Activated naive CD4-positive, alpha-beta T cell treated with anti-CD3 and anti-CD28 coated beads for 36 hours (primary cell): ENCODE results near the gene TAOK3. TPM values are rescaled to one million over a fixed set of nuclear protein-coding genes. Genes with fewer than 3 reads are reported as not detected.
"Not testable (repeated sequence)": the region's sequence is repeated elsewhere in the genome, so short reads cannot be mapped to it uniquely, and the experiment has no call there.

Experiments used
- CTCF ChIA-PET: fragments of 350-600 bp; sonication (Branson Sonifier 250); formaldehyde crosslinking; loops from one replicate; lab custom pipeline; 2021; ENCODE audit warnings: antibody characterized with exemption; lab: Charles Lee
- DNase-seq: peaks from one replicate; pipeline ENCODE4 v3.0.0-alpha.2; 2020
- H3K27ac Mint-ChIP-seq: one replicate; pipeline ENCODE4 v1.8.0; 2021; ENCODE audit warnings: mild to moderate bottlenecking, mixed read lengths
- H3K27me3 Mint-ChIP-seq: one replicate; pipeline ENCODE4 v1.8.0; 2021; ENCODE audit warnings: low read depth, mixed read lengths
- H3K36me3 Mint-ChIP-seq: one replicate; pipeline ENCODE4 v1.8.0; 2021; ENCODE audit warnings: low read depth, mixed read lengths
- H3K4me1 Mint-ChIP-seq: one replicate; pipeline ENCODE4 v1.8.0; 2021; ENCODE audit warnings: low read depth, mixed read lengths
- H3K4me3 Mint-ChIP-seq: one replicate; pipeline ENCODE4 v1.8.0; 2021; ENCODE audit warnings: mild to moderate bottlenecking, moderate library complexity, mixed read lengths
- H3K9me3 Mint-ChIP-seq: one replicate; pipeline ENCODE4 v1.8.0; 2021; ENCODE audit warnings: mixed read lengths
- intact Hi-C: fragments of 100-400 bp; cut with micrococcal nuclease; formaldehyde crosslinking; loops from one replicate; pipeline ENCODE4 v1.15.1; 2023
- total RNA-seq, 2 experiments: library from RNA; stranded (reverse); gene quantifications; one replicate each; pipeline ENCODE4 v1.2.3, GENCODE V29; 2021

Gene TAOK3
- total RNA-seq, 2 experiments from 2014 or later: 49.1 to 49.2 TPM

DNA sequence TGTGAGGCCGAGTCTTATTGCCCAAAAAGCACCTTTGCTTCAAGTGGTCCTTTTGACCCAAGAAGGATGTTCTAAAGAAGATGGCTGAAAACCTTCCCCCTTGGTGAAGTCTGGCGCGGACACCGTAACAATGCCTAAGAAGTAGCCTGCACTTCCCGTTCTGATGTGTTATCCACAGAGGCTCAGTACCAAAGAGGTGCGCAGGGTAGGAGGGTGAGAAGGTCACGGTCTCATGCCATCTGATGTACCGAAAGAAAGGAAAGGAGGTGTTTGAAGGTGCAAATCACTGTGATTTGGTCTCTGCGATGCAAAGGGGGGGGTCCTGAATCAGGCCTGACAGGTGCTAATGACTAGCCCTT is 226.9 kb downstream of the TAOK3 start:
- no peaks in the 10 kb centered on the region for H3K27me3 Mint-ChIP-seq
- no peak overlapping the region for H3K4me3 Mint-ChIP-seq
- peaks cover 42% of the 10 kb centered on the region for H3K36me3 Mint-ChIP-seq
- H3K4me1 Mint-ChIP-seq: no peaks in the 10 kb centered on the region
- DNase-seq: no peak
- H3K27ac Mint-ChIP-seq: no peak overlapping the region
- intact Hi-C loops: no loop called here
- no peaks in the 10 kb centered on the region for H3K9me3 Mint-ChIP-seq
- CTCF ChIA-PET: no interaction called here

DNA sequence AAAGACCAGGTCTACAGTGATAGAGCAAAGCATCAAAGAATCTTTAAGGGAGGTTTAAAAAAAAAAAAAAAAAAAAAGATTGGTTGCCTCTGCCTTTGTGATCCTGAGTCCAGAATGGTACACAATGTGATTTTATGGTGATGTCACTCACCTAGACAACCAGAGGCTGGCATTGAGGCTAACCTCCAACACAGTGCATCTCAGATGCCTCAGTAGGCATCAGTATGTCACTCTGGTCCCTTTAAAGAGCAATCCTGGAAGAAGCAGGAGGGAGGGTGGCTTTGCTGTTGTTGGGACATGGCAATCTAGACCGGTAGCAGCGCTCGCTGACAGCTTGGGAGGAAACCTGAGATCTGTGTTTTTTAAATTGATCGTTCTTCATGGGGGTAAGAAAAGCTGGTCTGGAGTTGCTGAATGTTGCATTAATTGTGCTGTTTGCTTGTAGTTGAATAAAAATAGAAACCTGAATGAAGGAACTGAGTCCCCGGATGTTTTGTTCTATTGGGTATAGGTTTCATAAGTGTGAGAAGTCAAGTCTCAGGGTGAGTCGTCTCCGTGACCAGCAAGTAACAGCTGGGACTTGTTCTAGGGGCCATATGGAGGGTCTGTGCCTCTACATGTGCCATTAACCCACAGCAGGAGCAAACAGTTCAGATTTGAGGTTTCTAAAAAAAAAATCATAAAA is 227.5 kb downstream of the TAOK3 start:
- no peaks in the 10 kb centered on the region for H3K9me3 Mint-ChIP-seq
- no peaks in the 10 kb centered on the region for H3K4me1 Mint-ChIP-seq
- peaks cover 45% of the 10 kb centered on the region for H3K36me3 Mint-ChIP-seq
- CTCF ChIA-PET: no interaction called here
- no peaks in the 10 kb centered on the region for H3K27me3 Mint-ChIP-seq
- intact Hi-C loops: no loop called here
- no peak for DNase-seq
- H3K4me3 Mint-ChIP-seq: no peak overlapping the region
- H3K27ac Mint-ChIP-seq: peak overlapping the region; percentile 8

DNA sequence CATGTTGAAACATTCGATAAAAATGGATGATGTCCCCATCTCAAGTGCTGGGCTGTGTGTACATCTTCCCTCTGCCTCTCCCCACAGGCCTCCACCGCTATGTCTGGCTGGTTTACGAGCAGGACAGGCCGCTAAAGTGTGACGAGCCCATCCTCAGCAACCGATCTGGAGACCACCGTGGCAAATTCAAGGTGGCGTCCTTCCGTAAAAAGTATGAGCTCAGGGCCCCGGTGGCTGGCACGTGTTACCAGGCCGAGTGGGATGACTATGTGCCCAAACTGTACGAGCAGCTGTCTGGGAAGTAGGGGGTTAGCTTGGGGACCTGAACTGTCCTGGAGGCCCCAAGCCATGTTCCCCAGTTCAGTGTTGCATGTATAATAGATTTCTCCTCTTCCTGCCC is 228.2 kb downstream of the TAOK3 start:
- CTCF ChIA-PET: no interaction called here
- Mint-ChIP-seq H3K27ac (no peak overlapping the region), H3K9me3 (no peaks in the 10 kb centered on the region), H3K4me3 (no peak overlapping the region), H3K4me1 (no peaks in the 10 kb centered on the region), H3K36me3 (peaks cover 45% of the 10 kb centered on the region), H3K27me3 (no peaks in the 10 kb centered on the region)
- intact Hi-C loops: no loop called here
- no peak for DNase-seq

DNA sequence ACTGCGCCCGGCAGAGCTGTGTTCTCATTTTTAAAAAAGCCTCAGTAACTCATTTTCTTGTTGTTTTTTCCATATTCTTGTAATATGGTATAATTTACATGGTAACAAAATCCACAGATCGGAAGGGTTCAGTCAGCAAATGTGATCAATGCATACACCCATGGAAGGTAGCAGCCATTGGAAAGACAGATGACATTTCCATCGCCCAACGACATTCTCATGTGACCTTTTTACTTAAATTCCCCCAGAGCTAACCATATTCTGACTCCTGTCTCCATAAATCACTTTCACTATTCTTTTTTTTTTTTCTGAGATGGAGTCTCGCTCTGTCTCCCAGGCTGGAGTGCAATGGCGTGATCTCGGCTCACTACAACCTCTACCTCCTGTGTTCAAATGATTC is 231.9 kb downstream of the TAOK3 start:
- DNase-seq: no peak
- CTCF ChIA-PET: interaction anchor here (1.0 to 1.6 kb wide), 3 partner anchors 20 to 235 kb away, joined by 4 to 5 read pairs (median 5); partner anchors contain the start of gene SUDS3
- intact Hi-C loops: no loop called here
- H3K4me3 Mint-ChIP-seq: no peak overlapping the region
- peak overlapping the region; percentile 18 for H3K27ac Mint-ChIP-seq
- peaks cover 15% of the 10 kb centered on the region for H3K4me1 Mint-ChIP-seq
- peaks cover 38% of the 10 kb centered on the region for H3K36me3 Mint-ChIP-seq
- H3K9me3 Mint-ChIP-seq: no peaks in the 10 kb centered on the region
- H3K27me3 Mint-ChIP-seq: no peaks in the 10 kb centered on the region

DNA sequence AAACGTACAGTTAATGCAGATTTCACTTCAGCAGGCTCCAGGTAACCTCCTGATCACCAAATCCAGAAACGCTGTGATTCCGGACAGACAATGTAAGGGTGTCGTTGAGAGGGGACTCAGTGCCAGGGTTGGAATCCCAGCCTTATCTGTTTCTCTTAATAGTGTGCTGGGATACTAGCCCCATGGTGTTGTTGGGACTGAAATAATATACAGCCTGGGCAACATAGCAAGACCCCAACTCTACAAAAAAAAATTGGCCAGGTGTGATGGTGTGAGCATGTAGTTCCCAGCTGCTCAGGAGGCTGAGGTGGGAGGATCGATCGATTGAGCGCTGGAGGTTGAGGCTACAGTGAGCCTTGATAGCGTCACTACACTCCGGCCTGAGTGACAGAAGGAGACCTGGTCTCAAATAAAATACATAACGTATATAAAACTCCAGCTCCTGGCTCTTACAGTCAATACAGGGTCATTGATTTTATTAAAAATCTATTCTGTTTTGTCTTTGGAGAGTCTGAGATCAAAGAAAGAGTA is 235.5 kb downstream of the TAOK3 start:
- DNase-seq: no peak
- no peaks in the 10 kb centered on the region for H3K9me3 Mint-ChIP-seq
- peak overlapping the region; percentile 62 for H3K27ac Mint-ChIP-seq
- H3K4me1 Mint-ChIP-seq: peaks cover 25% of the 10 kb centered on the region
- CTCF ChIA-PET: interaction anchor here (1.1 to 3.2 kb wide), 3 partner anchors 16 to 263 kb away, joined by 3 to 20 read pairs (median 4); partner anchors contain the start of gene SUDS3
- H3K4me3 Mint-ChIP-seq: peak overlapping the region; percentile 98
- H3K27me3 Mint-ChIP-seq: no peaks in the 10 kb centered on the region
- intact Hi-C loops: loop anchor here (2.0 to 10.0 kb wide), 4 partner anchors 76 to 262 kb away; partner anchors contain the start of gene WSB2
- H3K36me3 Mint-ChIP-seq: peaks cover 19% of the 10 kb centered on the region

DNA sequence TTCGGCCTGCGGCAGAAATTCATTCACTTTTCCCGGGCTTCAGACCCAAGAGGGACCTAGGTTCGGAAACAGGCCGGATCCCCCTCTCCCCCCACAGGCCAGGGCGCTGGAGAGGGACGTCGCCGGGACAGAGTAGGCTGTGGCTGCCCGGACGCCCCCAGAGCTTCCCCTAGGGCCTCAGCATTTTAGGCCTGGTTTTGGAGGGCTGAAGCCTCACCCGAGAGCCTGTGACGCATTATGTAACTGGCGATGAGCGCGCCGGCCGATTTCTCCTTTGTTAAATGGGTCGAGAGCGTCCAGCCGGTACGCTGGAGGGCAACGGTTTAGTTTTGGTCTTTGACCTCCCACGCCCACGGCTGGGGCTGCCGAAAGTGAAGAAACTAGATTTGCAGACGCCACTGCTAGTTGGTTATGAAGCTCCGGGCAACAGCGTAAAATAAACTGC is 236.1 kb downstream of the TAOK3 start:
- CTCF ChIA-PET: interaction anchor here (1.0 to 3.2 kb wide), 4 partner anchors 17 to 261 kb away, joined by 3 to 20 read pairs (median 4); partner anchors contain the start of gene SUDS3
- Mint-ChIP-seq H3K27me3 (no peaks in the 10 kb centered on the region), H3K4me1 (peaks cover 31% of the 10 kb centered on the region), H3K4me3 (peak overlapping the region; percentile 98), H3K27ac (peak overlapping the region; percentile 62), H3K9me3 (no peaks in the 10 kb centered on the region), H3K36me3 (peaks cover 16% of the 10 kb centered on the region)
- DNase-seq: peak; percentile 49
- intact Hi-C loops: loop anchor here (1.0 to 10.0 kb wide), 7 partner anchors 76 to 946 kb away; partner anchors contain the start of genes FBXO21, RFC5, SUDS3 and WSB2

DNA sequence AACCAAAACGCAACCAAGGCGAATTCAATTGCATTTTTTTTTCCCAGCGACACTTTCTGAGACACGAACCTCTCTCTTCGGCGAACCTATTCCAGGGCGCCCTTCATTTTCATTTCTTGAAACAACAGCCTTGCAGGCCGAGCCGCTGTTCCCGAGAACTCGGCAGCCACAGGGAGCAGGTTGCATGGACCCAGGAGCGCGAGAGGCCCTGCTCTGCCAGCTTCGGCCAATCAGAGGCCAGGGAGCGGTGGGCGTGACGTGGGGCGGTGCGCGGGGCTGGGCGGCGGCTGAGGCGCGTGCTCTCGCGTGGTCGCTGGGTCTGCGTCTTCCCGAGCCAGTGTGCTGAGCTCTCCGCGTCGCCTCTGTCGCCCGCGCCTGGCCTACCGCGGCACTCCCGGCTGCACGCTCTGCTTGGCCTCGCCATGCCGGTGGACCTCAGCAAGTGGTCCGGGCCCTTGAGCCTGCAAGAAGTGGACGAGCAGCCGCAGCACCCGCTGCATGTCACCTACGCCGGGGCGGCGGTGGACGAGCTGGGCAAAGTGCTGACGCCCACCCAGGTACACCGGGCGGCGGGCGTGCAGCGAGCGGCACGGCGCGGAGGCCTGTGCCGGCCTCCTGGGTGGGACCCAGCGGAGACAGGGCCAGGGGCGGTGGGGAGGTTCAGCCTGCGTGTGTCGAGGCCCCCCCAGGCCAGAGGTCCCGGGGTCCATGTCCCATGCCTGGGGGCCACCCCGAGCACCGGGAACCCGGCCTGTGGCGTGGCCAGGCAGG is 236.7 kb downstream of the TAOK3 start, which contains the start of gene PEBP1:
TSS of gene PEBP1 (plus strand) at position 337 of the 771 bp plus-strand sequence. CDS start at position 423, 86 bp downstream.
- DNase-seq: peak; percentile 95
- intact Hi-C loops: loop anchor here (1.0 to 10.0 kb wide), 7 partner anchors 75 to 946 kb away; partner anchors contain the start of genes FBXO21, RFC5, SUDS3 and WSB2
- H3K4me1 Mint-ChIP-seq: peaks cover 31% of the 10 kb centered on the region

DNA sequence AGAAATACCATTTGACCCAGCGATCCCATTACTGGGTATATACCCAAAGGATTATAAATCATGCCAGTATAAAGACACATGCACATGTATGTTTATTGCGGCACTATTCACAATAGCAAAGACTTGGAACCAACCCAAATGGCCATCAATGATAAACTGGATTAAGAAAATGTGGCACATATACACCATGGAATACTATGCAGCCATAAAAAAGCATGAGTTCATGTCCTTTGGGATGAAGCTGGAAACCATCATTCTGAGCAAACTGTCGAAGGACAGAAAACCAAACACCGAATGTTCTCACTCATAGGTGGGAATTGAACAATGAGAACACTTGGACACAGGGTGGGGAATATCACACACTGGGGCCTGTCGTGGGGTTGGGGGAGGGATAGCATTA is 243.3 kb downstream of the TAOK3 start:
- CTCF ChIA-PET, H3K27me3 Mint-ChIP-seq, H3K4me1 Mint-ChIP-seq: not testable (repeated sequence)

More for the DNA sequence above, 236.7 kb downstream of the TAOK3 start, which contains the start of gene PEBP1:
- Mint-ChIP-seq H3K27ac (peak within 1 kb of the TSS; percentile 83), H3K9me3 (no peaks in the 10 kb centered on the region), H3K27me3 (no peaks in the 10 kb centered on the region), H3K36me3 (peaks cover 12% of the 10 kb centered on the region), H3K4me3 (peak within 1 kb of the TSS; percentile 98)
- CTCF ChIA-PET: interaction anchor here (1.0 to 3.2 kb wide), 6 partner anchors 15 to 261 kb away, joined by 3 to 20 read pairs (median 5); partner anchors contain the start of gene SUDS3

DNA sequence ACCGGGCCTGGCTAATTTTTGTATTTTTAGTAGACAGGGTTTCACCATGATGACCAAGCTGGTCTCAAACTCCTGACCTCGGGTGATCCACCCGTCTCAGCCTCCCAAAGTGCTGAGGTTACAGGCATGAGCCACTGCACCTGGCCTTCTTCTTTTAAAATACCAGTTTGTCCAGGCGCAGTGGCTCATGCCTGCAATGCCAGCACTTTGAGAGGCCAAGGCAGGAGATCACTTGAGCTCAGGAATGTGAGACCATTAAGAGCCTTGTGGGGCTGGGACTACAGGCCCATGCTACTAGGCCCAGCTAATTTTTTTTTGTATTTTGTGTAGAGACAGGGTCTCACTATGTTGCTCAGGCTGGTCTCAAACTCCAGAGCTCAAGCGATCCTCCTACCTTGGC is 244.8 kb downstream of the TAOK3 start:
- Mint-ChIP-seq H3K9me3 (no peaks in the 10 kb centered on the region), H3K4me1 (peaks cover 7% of the 10 kb centered on the region), H3K36me3 (peaks cover 1% of the 10 kb centered on the region), H3K27ac (no peak overlapping the region), H3K4me3 (no peak overlapping the region), H3K27me3 (no peaks in the 10 kb centered on the region)
- intact Hi-C loops: no loop called here
- CTCF ChIA-PET: interaction anchor here (0.7 kb wide), 1 partner anchor 15 kb away, joined by 3 read pairs; no protein-coding TSS in a partner anchor
- DNase-seq: no peak

More for the DNA sequence above, 243.3 kb downstream of the TAOK3 start:
- H3K27ac Mint-ChIP-seq, H3K36me3 Mint-ChIP-seq, H3K9me3 Mint-ChIP-seq, intact Hi-C loops, DNase-seq, H3K4me3 Mint-ChIP-seq: not testable (repeated sequence)

DNA sequence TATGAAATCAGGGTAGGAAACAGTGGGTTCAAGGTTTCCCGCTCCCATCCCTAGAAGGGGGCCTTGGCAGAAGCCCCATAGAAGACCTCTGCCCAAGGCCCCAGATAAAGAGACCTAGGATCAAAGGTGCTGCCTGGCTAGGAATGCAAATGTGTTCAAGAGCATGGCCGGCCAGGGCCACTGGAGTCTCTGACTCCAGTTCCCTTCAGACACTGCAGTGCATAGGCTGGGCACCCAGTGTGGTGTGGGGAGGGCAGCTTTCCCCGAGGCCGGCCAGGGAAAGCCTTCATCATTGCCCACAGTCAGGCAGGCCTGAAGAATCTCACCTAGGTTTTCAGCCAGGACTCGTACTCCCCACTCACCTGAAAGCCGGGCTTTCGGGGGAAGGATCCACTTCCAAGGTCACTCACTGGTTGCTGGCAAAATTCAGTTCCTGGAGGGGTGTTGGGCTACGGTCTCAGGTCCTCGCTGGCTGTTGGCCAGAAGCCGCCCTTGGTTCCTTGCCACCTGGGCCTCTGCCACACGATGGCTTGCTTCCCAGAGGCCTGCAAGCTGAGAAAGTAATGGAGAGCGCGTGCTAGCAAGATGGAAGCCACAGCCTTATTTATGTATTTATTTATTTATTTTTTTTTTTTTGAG is 246.5 kb downstream of the TAOK3 start:
- Mint-ChIP-seq H3K9me3 (no peaks in the 10 kb centered on the region), H3K27me3 (no peaks in the 10 kb centered on the region), H3K27ac (no peak overlapping the region), H3K36me3 (peaks cover 1% of the 10 kb centered on the region), H3K4me3 (no peak overlapping the region), H3K4me1 (no peaks in the 10 kb centered on the region)
- intact Hi-C loops: no loop called here
- no peak for DNase-seq
- CTCF ChIA-PET: interaction anchor here (0.7 to 0.8 kb wide), 2 partner anchors 8 to 589 kb away, joined by 3 to 4 read pairs; no protein-coding TSS in a partner anchor

DNA sequence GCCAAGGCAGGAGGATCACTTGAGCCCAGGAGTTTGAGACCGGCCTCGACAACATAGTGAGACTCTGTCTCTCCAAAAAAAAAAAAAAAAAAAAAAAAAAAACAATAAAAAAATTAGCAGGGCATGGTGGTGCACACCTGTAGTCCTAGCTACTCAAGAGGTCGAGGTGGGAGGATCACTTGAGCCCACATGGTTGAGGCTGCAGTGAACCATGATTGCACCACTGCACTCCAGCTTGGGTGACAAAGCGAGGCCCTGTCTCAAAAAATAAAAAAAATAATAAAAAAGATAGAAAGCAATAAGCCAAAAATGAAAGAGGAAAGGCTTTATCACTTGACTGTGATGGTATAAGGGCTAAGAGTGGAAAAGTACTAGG is 247.0 kb downstream of the TAOK3 start:
- DNase-seq: no peak
- CTCF ChIA-PET: interaction anchor here (0.7 to 0.8 kb wide), 2 partner anchors 9 to 590 kb away, joined by 3 to 4 read pairs; no protein-coding TSS in a partner anchor
- Mint-ChIP-seq H3K4me1 (peaks cover under 1% of the 10 kb centered on the region), H3K36me3 (peaks cover 1% of the 10 kb centered on the region), H3K27me3 (no peaks in the 10 kb centered on the region), H3K27ac (no peak overlapping the region), H3K9me3 (no peaks in the 10 kb centered on the region), H3K4me3 (no peak overlapping the region)
- intact Hi-C loops: no loop called here
